SK-N-SH (cell line): ENCODE data around the gene TFAP2A. TPM values are rescaled to one million over a fixed set of nuclear protein-coding genes. Genes with fewer than 3 reads are reported as not detected.

Experiments
- CTCF ChIA-PET: fragments of 300-600, 350-600 bp; formaldehyde crosslinking; extraction: SDS; loops from one replicate; lab custom pipeline; 2021; lab: Yijun Ruan, JAX
- POLR2A ChIA-PET: fragments of 350-600 bp; sonication (Branson Sonifier 250); formaldehyde crosslinking; extraction: SDS; loops from one replicate; lab custom pipeline; 2020; ENCODE audit warnings: antibody characterized with exemption, inconsistent platforms; lab: Yijun Ruan, JAX
- DNase-seq: peaks from one replicate; pipeline ENCODE4 v3.0.0; 2012
- H2AFZ ChIP-seq: fragments of 200-600 bp; sonication (generic); 2 replicates; pipeline ENCODE4 v1.8.1; 2016; ENCODE audit warnings: antibody characterized with exemption, mild to moderate bottlenecking, low read depth
- H3F3A ChIP-seq: fragments of 200-600 bp; sonication (generic); replicated peaks from 2 replicates; pipeline ENCODE3; 2016; ENCODE audit warnings: antibody characterized with exemption, mild to moderate bottlenecking; ENCODE audit not compliant: insufficient read depth
- H3K27ac ChIP-seq, 2 experiments: fragments of 200-500 bp in 1 of 2; fragments of 200-600 bp in 1 of 2; sonication (Bioruptor generic) in 1 of 2; sonication (generic), shearing (Covaris generic) in 1 of 2; 2 replicates each; pipeline versions ENCODE4 v1.5.1 to v1.6.1; 2014 to 2016; ENCODE audit warnings: low read depth in 2 of 2, inconsistent platforms in 1 of 2, low read length in 1 of 2, mild to moderate bottlenecking in 1 of 2, mixed read lengths in 1 of 2
- H3K27me3 ChIP-seq: fragments of 200-600 bp; sonication (generic), shearing (Covaris generic); 2 replicates; pipeline ENCODE4 v1.6.1; 2016; ENCODE audit warnings: mixed run types; ENCODE audit not compliant: insufficient read depth
- H3K36me3 ChIP-seq, 2 experiments: fragments of 200-500 bp in 1 of 2; fragments of 200-600 bp in 1 of 2; sonication (Bioruptor generic) in 1 of 2; sonication (generic) in 1 of 2; replicated peaks in 1 of 2; 2 replicates each; pipeline versions ENCODE3 to v1.5.1; 2014 to 2016; ENCODE audit warnings: low read length in 1 of 2, mild to moderate bottlenecking in 1 of 2; ENCODE audit not compliant: insufficient read depth in 2 of 2, control insufficient read depth in 1 of 2
- H3K4me1 ChIP-seq, 2 experiments: fragments of 200-500 bp in 1 of 2; fragments of 200-600 bp in 1 of 2; sonication (Bioruptor generic) in 1 of 2; sonication (generic), shearing (Covaris generic) in 1 of 2; 2 replicates each; pipeline versions ENCODE4 v1.5.1 to v1.6.1; 2014 to 2016; ENCODE audit warnings: low read depth in 1 of 2, low read length in 1 of 2, mixed run types in 1 of 2; ENCODE audit not compliant: insufficient read depth in 2 of 2, control insufficient read depth in 1 of 2
- H3K4me2 ChIP-seq: fragments of 200-600 bp; sonication (generic), shearing (Covaris generic); 2 replicates; pipeline ENCODE4 v1.6.1; 2017; ENCODE audit warnings: mixed run types
- H3K4me3 ChIP-seq, 2 experiments: fragments of 200-500 bp in 1 of 2; fragments of 200-600 bp in 1 of 2; sonication (Bioruptor generic) in 1 of 2; sonication (generic), shearing (Covaris generic) in 1 of 2; 2 replicates each; pipeline versions ENCODE4 v1.5.1 to v1.8.1; 2014 to 2016; ENCODE audit warnings: low read depth in 2 of 2, inconsistent platforms in 1 of 2, low read length in 1 of 2, mild to moderate bottlenecking in 1 of 2, mixed read lengths in 1 of 2, moderate library complexity in 1 of 2
- H3K79me2 ChIP-seq: fragments of 200-600 bp; sonication (generic); 2 replicates; pipeline ENCODE4 v1.8.1; 2017; ENCODE audit warnings: mild to moderate bottlenecking; ENCODE audit not compliant: insufficient read depth
- H3K9ac ChIP-seq: fragments of 200-600 bp; sonication (generic); 2 replicates; pipeline ENCODE4 v1.6.1; 2017; ENCODE audit warnings: mixed run types
- H3K9me2 ChIP-seq: fragments of 200-600 bp; sonication (generic); 2 replicates; pipeline ENCODE4 v1.6.1; 2017; ENCODE audit warnings: mixed run types
- H3K9me3 ChIP-seq: fragments of 200-600 bp; sonication (generic); 2 replicates; pipeline ENCODE4 v1.6.1; 2017; ENCODE audit warnings: mixed run types, mild to moderate bottlenecking, moderate library complexity
- H4K20me1 ChIP-seq: fragments of 200-600 bp; sonication (generic); 2 replicates; pipeline ENCODE4 v1.6.1; 2017; ENCODE audit warnings: mild to moderate bottlenecking, mixed run types; ENCODE audit not compliant: insufficient read depth
- ELF1 ChIP-seq: IDR thresholded peaks from 2 replicates; pipeline ENCODE4 v1.4.0; 2012
- EZH2phosphoT487 ChIP-seq: fragments of 200-600 bp; sonication (generic); IDR thresholded peaks from 2 replicates; pipeline ENCODE4 v1.6.1; 2017; ENCODE audit warnings: low read depth, mixed run types, mild to moderate bottlenecking, antibody characterized with exemption, moderate library complexity, borderline replicate concordance
- FOSL2 ChIP-seq: IDR thresholded peaks from 2 replicates; pipeline ENCODE4 v1.4.0; 2012; ENCODE audit warnings: low read depth, mild to moderate bottlenecking, moderate library complexity, borderline replicate concordance
- FOXJ3 ChIP-seq: sonication (generic); formaldehyde crosslinking; IDR thresholded peaks from 2 replicates; pipeline ENCODE4 v1.5.1; 2020; ENCODE audit warnings: mild to moderate bottlenecking, missing genetic modification reagents
- GABPA ChIP-seq: IDR thresholded peaks from 2 replicates; pipeline ENCODE4 v1.4.0; 2012; ENCODE audit warnings: low read depth, mild to moderate bottlenecking
- GATA2 ChIP-seq: sonication (generic); formaldehyde crosslinking; IDR thresholded peaks from 2 replicates; pipeline ENCODE4 v1.5.0; 2020; ENCODE audit warnings: mild to moderate bottlenecking, missing genetic modification reagents
- MEF2A ChIP-seq: IDR thresholded peaks from 2 replicates; pipeline ENCODE4 v1.4.0; 2012; ENCODE audit warnings: low read depth, borderline replicate concordance
- MXI1 ChIP-seq: IDR thresholded peaks from 2 replicates; pipeline ENCODE4 v1.6.1; 2012; ENCODE audit warnings: mild to moderate bottlenecking, low read depth, low read length, improper control_type of control experiment
- PBX3 ChIP-seq: IDR thresholded peaks from 2 replicates; pipeline ENCODE4; 2012
- RCOR1 ChIP-seq: fragments of 150-350 bp; IDR thresholded peaks from 2 replicates; pipeline ENCODE4 v1.6.1; 2017; ENCODE audit warnings: antibody characterized with exemption, low read length
- REST ChIP-seq: IDR thresholded peaks from 2 replicates; pipeline ENCODE4 v1.6.1; 2012; ENCODE audit warnings: mild to moderate bottlenecking, low read depth, low read length, moderate library complexity
- RFX5 ChIP-seq: IDR thresholded peaks from 2 replicates; pipeline ENCODE4 v1.6.1; 2012; ENCODE audit warnings: mild to moderate bottlenecking, improper control_type of control experiment, low read length
- RXRA ChIP-seq: IDR thresholded peaks from 2 replicates; pipeline ENCODE4 v1.4.0; 2012; ENCODE audit warnings: low read depth, mild to moderate bottlenecking, borderline replicate concordance
- SIN3A ChIP-seq: IDR thresholded peaks from 2 replicates; pipeline ENCODE4 v1.6.1; 2012; ENCODE audit warnings: low read depth, mild to moderate bottlenecking, low read length, moderate library complexity, borderline replicate concordance
- TEAD4 ChIP-seq: IDR thresholded peaks from 2 replicates; pipeline ENCODE4 v1.4.0; 2012; ENCODE audit warnings: mild to moderate bottlenecking, borderline replicate concordance; ENCODE audit not compliant: insufficient read depth
- YY1 ChIP-seq: IDR thresholded peaks from 2 replicates; pipeline ENCODE4 v1.4.0; 2012; ENCODE audit warnings: low read depth, mild to moderate bottlenecking
- WGBS: methylation state at CpG from one replicate; pipeline ENCODE4 v1.1.6; 2017; ENCODE audit warnings: low lambda C conversion rate; 5-methylcytosine and 5-hydroxymethylcytosine counted together
- polyA plus RNA-seq, 3 experiments: library from polyadenylated mRNA; depleted of rRNA; stranded (reverse); fragments of >200 nt; gene quantifications; 2 replicates each; pipeline ENCODE4 v1.2.3, GENCODE V29; 2012
- TF ChIP-seq, protein P1 (sequence below): IDR thresholded peaks from 2 replicates; pipeline ENCODE4 v1.4.0; 2012; ENCODE audit warnings: low read depth

The TFAP2A gene
- polyA plus RNA-seq, 1 of the 3 experiments (the other 2 are of a cell fraction) = 0.07 TPM

DNA sequence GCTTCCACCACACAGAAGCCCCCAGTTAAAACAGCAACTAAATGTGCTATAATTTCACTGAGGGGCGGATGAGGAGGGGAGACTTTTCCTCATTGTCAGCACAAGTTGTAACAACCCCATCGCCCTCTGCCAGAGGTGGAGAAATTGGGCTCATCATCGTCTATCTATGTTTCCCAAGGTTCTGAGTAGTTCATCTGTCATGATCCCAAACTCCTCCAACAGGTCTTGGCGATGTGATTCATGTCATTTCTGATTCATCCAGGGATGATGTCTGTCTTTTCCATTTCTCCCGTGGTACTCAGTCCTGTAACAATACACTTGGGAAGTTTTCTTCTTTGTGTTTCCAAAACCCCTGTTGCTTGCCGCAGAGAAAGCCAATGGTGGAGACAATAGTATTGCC, 51.0 kb downstream of the TFAP2A start:
- Histone ChIP-seq H3K9me3 (no peaks in the 10 kb centered on the region), H3K79me2 (no peaks in the 10 kb centered on the region), H2AFZ (no peak overlapping the region), H3F3A (no peaks in the 10 kb centered on the region), H3K4me3 (no peak overlapping the region), H3K9ac (no peak overlapping the region), H3K4me1 (no peaks in the 10 kb centered on the region), H4K20me1 (no peaks in the 10 kb centered on the region), H3K4me2 (no peak overlapping the region), H3K27me3 (peaks cover 48% of the 10 kb centered on the region), H3K36me3 (no peaks in the 10 kb centered on the region), H3K27ac (no peak overlapping the region), H3K9me2 (no peaks in the 10 kb centered on the region)
- TF ChIP-seq GABPA = no peak
- no peak for TF ChIP-seq FOXJ3 (CRISPR knock-in tag)
- TF ChIP-seq, protein P1, sequence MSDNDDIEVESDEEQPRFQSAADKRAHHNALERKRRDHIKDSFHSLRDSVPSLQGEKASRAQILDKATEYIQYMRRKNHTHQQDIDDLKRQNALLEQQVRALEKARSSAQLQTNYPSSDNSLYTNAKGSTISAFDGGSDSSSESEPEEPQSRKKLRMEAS = no peak
- TF ChIP-seq FOSL2 = no peak
- no peak for TF ChIP-seq TEAD4
- no peak for TF ChIP-seq EZH2phosphoT487
- no peak for TF ChIP-seq MEF2A
- no peak for TF ChIP-seq PBX3
- no peak for DNase-seq
- ChIA-PET CTCF (no interaction called here), POLR2A (no interaction called here)
- WGBS = 5% methylated on average over 5 of the region's 6 CpGs

DNA sequence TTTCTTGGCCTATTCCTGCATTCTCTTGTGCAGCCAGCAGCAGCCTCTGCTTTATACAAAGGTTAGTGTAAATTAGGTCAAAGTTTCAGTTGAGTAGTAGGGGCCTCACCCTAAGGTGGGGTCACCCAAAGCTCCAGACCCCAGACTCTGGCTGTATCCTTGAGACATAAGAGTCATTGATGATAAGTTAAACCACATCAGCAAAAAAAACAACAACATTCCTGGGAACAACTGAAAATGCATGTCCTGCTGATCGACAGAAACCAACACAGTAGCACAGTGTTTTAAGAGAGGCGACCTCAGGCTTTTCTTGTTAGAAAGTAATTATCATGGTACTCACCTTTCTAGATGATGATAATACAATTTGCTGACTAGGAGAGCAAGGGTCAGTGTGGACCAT, 52.6 kb downstream of the TFAP2A start:
- Histone ChIP-seq H2AFZ (no peak overlapping the region), H3K4me3 (no peak overlapping the region), H3K9ac (no peak overlapping the region), H3K27ac (no peak overlapping the region), H3K27me3 (peaks cover 35% of the 10 kb centered on the region), H3K79me2 (no peaks in the 10 kb centered on the region), H3F3A (no peaks in the 10 kb centered on the region), H3K4me2 (no peak overlapping the region), H3K4me1 (no peaks in the 10 kb centered on the region), H3K36me3 (no peaks in the 10 kb centered on the region), H3K9me3 (no peaks in the 10 kb centered on the region), H4K20me1 (no peaks in the 10 kb centered on the region), H3K9me2 (no peaks in the 10 kb centered on the region)
- ChIA-PET POLR2A (no interaction called here), CTCF (no interaction called here)
- no peak for DNase-seq
- WGBS = 9% methylated on average over 2 of the region's 2 CpGs
- TF ChIP-seq SIN3A (no peak), ELF1 (no peak), RXRA (no peak), REST (no peak), MXI1 (no peak), YY1 (no peak), MEF2A (no peak), FOSL2 (no peak), RFX5 (no peak), RCOR1 (no peak), GATA2 (no peak)
